SK-N-SH treated with all-trans-retinoic acid at 6 μM for 48 hours (cell line): Measurements from ENCODE around the gene CDK5RAP2.

Source experiments
- ATAC-seq: fragments of 200-7000 bp; cut with Tn5 transposase; 3 replicates; pipeline ENCODE4 v1.9.1; 2020; ENCODE audit warnings: mild to moderate bottlenecking, moderate library complexity
- ARNTL ChIP-seq: fragments of 450-650 bp; formaldehyde crosslinking; IDR thresholded peaks from 2 replicates; pipeline ENCODE4 v1.5.0; 2020; ENCODE audit warnings: low read depth, mild to moderate bottlenecking, moderate library complexity, borderline replicate concordance
- BACH2 ChIP-seq: fragments of 250-450 bp; sonication (Bioruptor Pico); IDR thresholded peaks from 2 replicates; pipeline ENCODE4 v1.9.0; 2021; ENCODE audit warnings: mild to moderate bottlenecking, borderline replicate concordance
- CSDC2 ChIP-seq: fragments of 250-450 bp; sonication (Bioruptor Pico); IDR thresholded peaks from 2 replicates; pipeline ENCODE4 v1.5.0; 2020; ENCODE audit warnings: mild to moderate bottlenecking, moderate library complexity
- ESRRG ChIP-seq: fragments of 250-450 bp; sonication (Bioruptor Pico); IDR thresholded peaks from 2 replicates; pipeline ENCODE4 v1.6.1; 2021; ENCODE audit warnings: mild to moderate bottlenecking
- GLIS3 ChIP-seq: fragments of 250-450 bp; sonication (Bioruptor Pico); IDR thresholded peaks from 2 replicates; pipeline ENCODE4 v1.5.0; 2020; ENCODE audit warnings: mild to moderate bottlenecking, moderate library complexity
- ISL1 ChIP-seq: fragments of 250-450 bp; sonication (Bioruptor Pico); IDR thresholded peaks from 2 replicates; pipeline ENCODE4 v2.1.2; 2022; ENCODE audit warnings: mild to moderate bottlenecking, moderate library complexity
- OSR1 ChIP-seq: fragments of 250-450 bp; sonication (Bioruptor Pico); IDR thresholded peaks from 2 replicates; pipeline ENCODE4 v1.8.0; 2022; ENCODE audit warnings: moderate library complexity, mild to moderate bottlenecking, inconsistent platforms
- PATZ1 ChIP-seq: fragments of 250-450 bp; sonication (Bioruptor Pico); IDR thresholded peaks from 2 replicates; pipeline ENCODE4 v1.8.0; 2020; ENCODE audit warnings: mild to moderate bottlenecking, moderate library complexity, borderline replicate concordance
- POU6F1 ChIP-seq: fragments of 250-450 bp; sonication (Bioruptor Pico); IDR thresholded peaks from 2 replicates; pipeline ENCODE4 v1.8.0; 2021; ENCODE audit warnings: low read depth, mild to moderate bottlenecking, moderate library complexity, borderline replicate concordance
- PPARA ChIP-seq: fragments of 250-450 bp; sonication (Bioruptor Pico); IDR thresholded peaks from 2 replicates; pipeline ENCODE4 v1.5.0; 2020; ENCODE audit warnings: mild to moderate bottlenecking, borderline replicate concordance
- RARB ChIP-seq: fragments of 250-450 bp; sonication (Bioruptor Pico); IDR thresholded peaks from 2 replicates; pipeline ENCODE4 v1.8.0; 2021; ENCODE audit warnings: mild to moderate bottlenecking, moderate library complexity
- SNAI2 ChIP-seq: fragments of 250-450 bp; sonication (Bioruptor Pico); IDR thresholded peaks from 2 replicates; pipeline ENCODE4 v1.5.0; 2020; ENCODE audit warnings: mild to moderate bottlenecking, moderate library complexity
- TCF4 ChIP-seq: fragments of 250-450 bp; sonication (Bioruptor Pico); IDR thresholded peaks from 2 replicates; pipeline ENCODE4 v1.8.0; 2021; ENCODE audit warnings: mild to moderate bottlenecking, moderate library complexity, borderline replicate concordance
- TOX ChIP-seq: fragments of 250-450 bp; sonication (Bioruptor Pico); IDR thresholded peaks from 2 replicates; pipeline ENCODE4 v1.8.0; 2021; ENCODE audit warnings: mild to moderate bottlenecking, moderate library complexity, borderline replicate concordance
- TSHZ2 ChIP-seq: fragments of 250-450 bp; sonication (Bioruptor Pico); IDR thresholded peaks from 2 replicates; pipeline ENCODE4 v1.5.0; 2020; ENCODE audit warnings: mild to moderate bottlenecking, moderate library complexity
- ZFP3 ChIP-seq: fragments of 250-450 bp; sonication (Bioruptor Pico); IDR thresholded peaks from 2 replicates; pipeline ENCODE4 v1.5.0; 2020; ENCODE audit warnings: mild to moderate bottlenecking, moderate library complexity
- ZFP30 ChIP-seq: fragments of 450-650 bp; formaldehyde crosslinking; IDR thresholded peaks from 2 replicates; pipeline ENCODE4 v1.5.0; 2022; ENCODE audit warnings: mild to moderate bottlenecking, moderate library complexity
- ZNF565 ChIP-seq: fragments of 450-650 bp; formaldehyde crosslinking; conservative IDR thresholded peaks from 2 replicates; pipeline ENCODE4 v1.5.0; 2020; ENCODE audit warnings: low read depth, mild to moderate bottlenecking, moderate library complexity
- ZNF70 ChIP-seq: fragments of 450-650 bp; formaldehyde crosslinking; IDR thresholded peaks from 2 replicates; pipeline ENCODE4 v1.5.0; 2020; ENCODE audit warnings: mild to moderate bottlenecking, moderate library complexity
- ZNF8 ChIP-seq: fragments of 450-650 bp; formaldehyde crosslinking; IDR thresholded peaks from 2 replicates; pipeline ENCODE4 v1.5.0; 2020; ENCODE audit warnings: mild to moderate bottlenecking, moderate library complexity
- TF ChIP-seq, protein P1 (sequence below): fragments of 250-450 bp; sonication (Bioruptor Pico); IDR thresholded peaks from 2 replicates; pipeline ENCODE4 v1.5.1; 2021; ENCODE audit warnings: mild to moderate bottlenecking, moderate library complexity
- TF ChIP-seq, protein P2 (sequence below): fragments of 250-450 bp; sonication (Bioruptor Pico); IDR thresholded peaks from 2 replicates; pipeline ENCODE4 v1.5.1; 2020; ENCODE audit warnings: low read depth, mild to moderate bottlenecking, moderate library complexity

Gene CDK5RAP2

GRCh38 chr9:120528829-120529228 is 51.1 kb downstream of the CDK5RAP2 start:
- ATAC-seq: no peak
- TF ChIP-seq GLIS3 (CRISPR knock-in tag) (no peak), SNAI2 (CRISPR knock-in tag) (no peak), ISL1 (CRISPR knock-in tag) (no peak), CSDC2 (CRISPR knock-in tag) (no peak), TSHZ2 (CRISPR knock-in tag) (no peak), PATZ1 (no peak), ZNF565 (no peak), ARNTL (no peak), ZNF8 (CRISPR knock-in tag) (no peak), ESRRG (CRISPR knock-in tag) (no peak), TOX (CRISPR knock-in tag) (no peak), PPARA (no peak), ZFP3 (no peak)
- TF ChIP-seq, protein P1, sequence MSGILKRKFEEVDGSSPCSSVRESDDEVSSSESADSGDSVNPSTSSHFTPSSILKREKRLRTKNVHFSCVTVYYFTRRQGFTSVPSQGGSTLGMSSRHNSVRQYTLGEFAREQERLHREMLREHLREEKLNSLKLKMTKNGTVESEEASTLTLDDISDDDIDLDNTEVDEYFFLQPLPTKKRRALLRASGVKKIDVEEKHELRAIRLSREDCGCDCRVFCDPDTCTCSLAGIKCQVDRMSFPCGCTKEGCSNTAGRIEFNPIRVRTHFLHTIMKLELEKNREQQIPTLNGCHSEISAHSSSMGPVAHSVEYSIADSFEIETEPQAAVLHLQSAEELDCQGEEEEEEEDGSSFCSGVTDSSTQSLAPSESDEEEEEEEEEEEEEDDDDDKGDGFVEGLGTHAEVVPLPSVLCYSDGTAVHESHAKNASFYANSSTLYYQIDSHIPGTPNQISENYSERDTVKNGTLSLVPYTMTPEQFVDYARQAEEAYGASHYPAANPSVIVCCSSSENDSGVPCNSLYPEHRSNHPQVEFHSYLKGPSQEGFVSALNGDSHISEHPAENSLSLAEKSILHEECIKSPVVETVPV (CRISPR knock-in tag): no peak
- TF ChIP-seq, protein P2, sequence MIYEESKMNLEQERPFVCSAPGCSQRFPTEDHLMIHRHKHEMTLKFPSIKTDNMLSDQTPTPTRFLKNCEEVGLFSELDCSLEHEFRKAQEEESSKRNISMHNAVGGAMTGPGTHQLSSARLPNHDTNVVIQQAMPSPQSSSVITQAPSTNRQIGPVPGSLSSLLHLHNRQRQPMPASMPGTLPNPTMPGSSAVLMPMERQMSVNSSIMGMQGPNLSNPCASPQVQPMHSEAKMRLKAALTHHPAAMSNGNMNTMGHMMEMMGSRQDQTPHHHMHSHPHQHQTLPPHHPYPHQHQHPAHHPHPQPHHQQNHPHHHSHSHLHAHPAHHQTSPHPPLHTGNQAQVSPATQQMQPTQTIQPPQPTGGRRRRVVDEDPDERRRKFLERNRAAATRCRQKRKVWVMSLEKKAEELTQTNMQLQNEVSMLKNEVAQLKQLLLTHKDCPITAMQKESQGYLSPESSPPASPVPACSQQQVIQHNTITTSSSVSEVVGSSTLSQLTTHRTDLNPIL: no peak

DNA sequence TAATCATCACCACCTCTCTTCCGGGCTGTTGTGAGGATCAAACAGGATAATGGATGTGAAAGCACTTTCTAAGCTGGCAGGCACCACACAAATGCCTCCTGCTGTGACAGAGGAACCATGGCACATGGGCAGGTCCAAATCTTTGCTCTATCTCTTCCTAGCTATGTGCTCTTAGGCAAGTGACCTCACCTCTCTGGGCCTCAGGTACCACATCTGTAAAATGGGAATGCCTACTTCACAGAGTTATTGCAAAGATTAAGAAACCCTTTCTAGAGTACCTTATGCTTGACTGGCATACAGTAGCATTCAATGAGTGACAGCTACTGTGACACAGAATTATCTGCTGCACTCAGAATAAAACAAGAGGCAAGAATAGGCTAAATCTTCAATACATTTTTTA is 51.6 kb downstream of the CDK5RAP2 start:
- ATAC-seq: no peak
- TF ChIP-seq ZNF8 (CRISPR knock-in tag): no peak
- no peak for TF ChIP-seq OSR1 (CRISPR knock-in tag)
- TF ChIP-seq ZFP3: no peak
- no peak for TF ChIP-seq SNAI2 (CRISPR knock-in tag)
- TF ChIP-seq PATZ1: no peak
- no peak for TF ChIP-seq TCF4 (CRISPR knock-in tag)
- TF ChIP-seq ZNF70: no peak
- TF ChIP-seq TSHZ2 (CRISPR knock-in tag): no peak
- no peak for TF ChIP-seq ZFP30
- TF ChIP-seq BACH2 (CRISPR knock-in tag): no peak
- TF ChIP-seq, protein P1 (CRISPR knock-in tag): no peak
- no peak for TF ChIP-seq POU6F1 (CRISPR knock-in tag)
- TF ChIP-seq ARNTL: no peak
- TF ChIP-seq, protein P2: no peak
- no peak for TF ChIP-seq CSDC2 (CRISPR knock-in tag)
- no peak for TF ChIP-seq PPARA
- no peak for TF ChIP-seq RARB
